IMR-90 (cell line): Measurements from ENCODE around the gene TUFM. TPM values are rescaled to one million over a fixed set of nuclear protein-coding genes. Genes with fewer than 3 reads are reported as not detected.

Experiments
- ATAC-seq: fragments of 200-7000 bp; cut with Tn5 transposase; 2 replicates; pipeline ENCODE4 v1.9.1; 2020; ENCODE audit warnings: low read depth, mild to moderate bottlenecking, moderate library complexity
- BruUV-seq: library from RNA; stranded (reverse); fragments of 400-500 nt; replicated peaks from 2 replicates; lab custom pipeline; 2021; lab: Mats Ljungman, UMichigan
- CTCF ChIA-PET: fragments of 300-600 bp; formaldehyde crosslinking; extraction: SDS; loops from one replicate; lab custom pipeline; 2021; ENCODE audit warnings: antibody characterized with exemption; lab: Yijun Ruan, JAX
- POLR2A ChIA-PET: fragments of 300-600 bp; sonication (Branson Sonifier 250); formaldehyde crosslinking; loops from one replicate; lab custom pipeline; 2022; ENCODE audit warnings: antibody characterized with exemption; ENCODE audit not compliant: unreplicated experiment; lab: Charles Lee
- DNase-seq: peaks from one replicate; pipeline ENCODE4 v3.0.0; 2013
- H2AFZ ChIP-seq: replicated peaks from 2 replicates; pipeline ENCODE3; 2013; ENCODE audit warnings: low read length, mild to moderate bottlenecking; ENCODE audit not compliant: poor library complexity
- H2AK5ac ChIP-seq: 2 replicates; pipeline ENCODE4 v1.6.1; 2013; ENCODE audit warnings: low read depth, low read length, inconsistent platforms
- H2AK9ac ChIP-seq: replicated peaks from 2 replicates; pipeline ENCODE3; 2013; ENCODE audit warnings: mild to moderate bottlenecking, low read depth, low read length, moderate library complexity; ENCODE audit not compliant: poor library complexity
- H2BK120ac ChIP-seq: 2 replicates; pipeline ENCODE4 v1.6.1; 2013; ENCODE audit warnings: low read depth, low read length, inconsistent platforms
- H2BK15ac ChIP-seq: 3 replicates; pipeline ENCODE4 v1.6.1; 2013; ENCODE audit warnings: low read depth, low read length, inconsistent platforms
- H2BK20ac ChIP-seq: 2 replicates; pipeline ENCODE4 v1.6.1; 2013; ENCODE audit warnings: low read depth, mild to moderate bottlenecking, inconsistent platforms, low read length, moderate library complexity
- H2BK5ac ChIP-seq: 2 replicates; pipeline ENCODE4 v1.6.1; 2013; ENCODE audit warnings: mild to moderate bottlenecking, low read depth, low read length, inconsistent platforms; ENCODE audit not compliant: poor library complexity, severe bottlenecking
- H3K14ac ChIP-seq: replicated peaks from 2 replicates; pipeline ENCODE4 v1.6.1; 2013; ENCODE audit warnings: low read depth, low read length, inconsistent platforms
- H3K18ac ChIP-seq: 2 replicates; pipeline ENCODE4 v1.6.1; 2013; ENCODE audit warnings: low read depth, low read length, control low read depth
- H3K23ac ChIP-seq: 2 replicates; pipeline ENCODE4 v1.6.1; 2013; ENCODE audit warnings: low read depth, low read length, inconsistent platforms
- H3K27ac ChIP-seq: 2 replicates; pipeline ENCODE4 v1.5.1; 2013; ENCODE audit warnings: mild to moderate bottlenecking, control low read depth, low read length; ENCODE audit not compliant: insufficient read depth
- H3K27me3 ChIP-seq: 2 replicates; pipeline ENCODE4 v1.6.1; 2013; ENCODE audit warnings: low read length; ENCODE audit not compliant: control insufficient read depth, insufficient read depth
- H3K36me3 ChIP-seq: 2 replicates; pipeline ENCODE4 v1.6.1; 2013; ENCODE audit warnings: low read length, mixed read lengths; ENCODE audit not compliant: control insufficient read depth, insufficient read depth
- H3K4ac ChIP-seq: 2 replicates; pipeline ENCODE4 v1.6.1; 2013; ENCODE audit warnings: low read depth, low read length, inconsistent platforms
- H3K4me1 ChIP-seq: 2 replicates; pipeline ENCODE4 v1.6.1; 2013; ENCODE audit warnings: low read length, mixed read lengths; ENCODE audit not compliant: control insufficient read depth, insufficient read depth
- H3K4me2 ChIP-seq: 2 replicates; pipeline ENCODE4 v1.6.1; 2013; ENCODE audit warnings: low read depth, mild to moderate bottlenecking, control low read depth, low read length, moderate library complexity
- H3K4me3 ChIP-seq: 2 replicates; pipeline ENCODE4 v1.5.1; 2013; ENCODE audit warnings: low read depth, mild to moderate bottlenecking, control low read depth, low read length, moderate library complexity; ENCODE audit not compliant: insufficient read depth
- H3K56ac ChIP-seq: 2 replicates; pipeline ENCODE4 v1.6.1; 2013; ENCODE audit warnings: low read length, inconsistent platforms; ENCODE audit not compliant: insufficient read depth; ENCODE audit errors: extremely low read depth
- H3K79me1 ChIP-seq, 2 experiments: 2 replicates each; pipeline ENCODE4 v1.6.1; 2013; ENCODE audit warnings: low read length in 2 of 2, inconsistent platforms in 1 of 2, low read depth in 1 of 2
- H3K9ac ChIP-seq: 2 replicates; pipeline ENCODE4 v1.6.1; 2013; ENCODE audit warnings: low read depth, low read length, control low read depth
- H3K9me1 ChIP-seq: 2 replicates; pipeline ENCODE4 v1.6.1; 2013; ENCODE audit warnings: low read length, inconsistent platforms; ENCODE audit not compliant: insufficient read depth
- H3K9me3 ChIP-seq: 2 replicates; pipeline ENCODE4 v1.6.1; 2013; ENCODE audit warnings: low read length; ENCODE audit not compliant: control insufficient read depth, insufficient read depth
- H4K20me1 ChIP-seq: 2 replicates; pipeline ENCODE4 v1.6.1; 2013; ENCODE audit warnings: low read length, inconsistent platforms; ENCODE audit not compliant: insufficient read depth
- H4K5ac ChIP-seq: 2 replicates; pipeline ENCODE4 v1.6.1; 2013; ENCODE audit warnings: mild to moderate bottlenecking, low read depth, low read length, control low read depth
- H4K8ac ChIP-seq, 2 experiments: 2 replicates each; pipeline ENCODE4 v1.6.1; 2013; ENCODE audit warnings: low read depth in 2 of 2, low read length in 2 of 2, control low read depth in 1 of 2, inconsistent platforms in 1 of 2
- H4K91ac ChIP-seq: 2 replicates; pipeline ENCODE4 v1.6.1; 2013; ENCODE audit warnings: low read depth, low read length, inconsistent platforms; ENCODE audit not compliant: insufficient read depth
- CEBPB ChIP-seq: IDR thresholded peaks from 2 replicates; pipeline ENCODE4 v1.6.1; 2012; ENCODE audit warnings: low read depth, low read length, improper control_type of control experiment
- FOS ChIP-seq: fragments of 150-350 bp; IDR thresholded peaks from 2 replicates; pipeline ENCODE4 v1.6.1; 2016; ENCODE audit warnings: low read depth, low read length
- MAFK ChIP-seq: IDR thresholded peaks from 2 replicates; pipeline ENCODE4 v1.6.1; 2012; ENCODE audit warnings: low read depth, low read length, improper control_type of control experiment
- MAZ ChIP-seq: IDR thresholded peaks from 2 replicates; pipeline ENCODE4 v1.6.1; 2012; ENCODE audit warnings: low read depth, mild to moderate bottlenecking, low read length, improper control_type of control experiment, moderate library complexity, borderline replicate concordance
- NFE2L2 ChIP-seq: fragments of 150-350 bp; IDR thresholded peaks from 2 replicates; pipeline ENCODE4 v1.6.1; 2016; ENCODE audit warnings: low read depth, mild to moderate bottlenecking, low read length
- WGBS, 2 experiments: methylation state at CpG; one replicate each; pipeline versions ENCODE4 v1.1.5 to v1.1.7; 2013; ENCODE audit warnings: missing lambda C conversion rate in 2 of 2; ENCODE audit not compliant: insufficient read length in 1 of 2; ENCODE audit errors: extremely low coverage in 2 of 2; 5-methylcytosine and 5-hydroxymethylcytosine counted together
- dilution Hi-C: fragments of 300-500 bp; cut with HindIII; formaldehyde crosslinking; loops from one replicate; pipeline ENCODE4 v1.14.3; 2018; ENCODE audit warnings: low sequenced_read_pairs; ENCODE audit not compliant: unreplicated experiment
- in situ Hi-C: fragments of 300-500 bp; cut with MboI; formaldehyde crosslinking; loops from 3 replicates; pipeline ENCODE4 v1.14.3; 2019; ENCODE audit warnings: low sequenced_read_pairs, inconsistent platforms, mixed read lengths
- intact Hi-C: fragments of 100-400 bp; cut with micrococcal nuclease; formaldehyde crosslinking; loops from 2 replicates; pipeline ENCODE4 v1.10.0; 2022
- polyA plus RNA-seq, 3 experiments: library from polyadenylated mRNA; depleted of rRNA; stranded (reverse); fragments of >200 nt; gene quantifications; 2 replicates each; pipeline ENCODE4 v1.2.3, GENCODE V29; 2012; ENCODE audit warnings: low replicate concordance in 1 of 3
- total RNA-seq: library from RNA; depleted of rRNA; stranded (reverse); fragments of >200 nt; gene quantifications from 2 replicates; pipeline ENCODE4 v1.2.3, GENCODE V29; 2012
- TF ChIP-seq, protein P1 (sequence below): conservative IDR thresholded peaks from 2 replicates; pipeline ENCODE4 v1.5.1; 2012; ENCODE audit warnings: mild to moderate bottlenecking, low read depth, low read length, improper control_type of control experiment
- TF ChIP-seq, protein P2 (sequence below): fragments of 150-350 bp; IDR thresholded peaks from 2 replicates; pipeline ENCODE4 v1.6.1; 2016; ENCODE audit warnings: low read depth, mild to moderate bottlenecking, low read length, moderate library complexity, borderline replicate concordance

TUFM gene
- total and polyA plus RNA-seq, 2 of the 4 experiments (the other 2 are of a cell fraction) = 80.3 to 126 TPM

DNA sequence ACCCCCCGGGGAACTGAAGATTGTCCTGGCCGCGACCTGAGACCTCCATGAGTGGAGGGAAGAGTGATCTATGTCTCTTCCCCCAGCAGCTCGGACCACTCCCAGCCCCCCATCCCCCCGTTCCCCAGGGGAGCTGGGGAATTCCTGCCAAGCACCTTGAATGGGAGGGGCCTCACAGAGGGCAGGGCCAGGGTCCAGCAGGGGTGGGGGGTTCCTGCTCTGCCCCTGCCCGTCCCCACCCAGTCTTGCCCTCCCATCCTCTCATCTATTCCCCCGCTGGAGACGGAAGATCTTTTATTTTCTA lies 9.4 kb downstream of the TUFM start:
- TF ChIP-seq FOS (no peak), NFE2L2 (no peak), MAFK (no peak), CEBPB (no peak), MAZ (no peak)
- TF ChIP-seq, protein P1, sequence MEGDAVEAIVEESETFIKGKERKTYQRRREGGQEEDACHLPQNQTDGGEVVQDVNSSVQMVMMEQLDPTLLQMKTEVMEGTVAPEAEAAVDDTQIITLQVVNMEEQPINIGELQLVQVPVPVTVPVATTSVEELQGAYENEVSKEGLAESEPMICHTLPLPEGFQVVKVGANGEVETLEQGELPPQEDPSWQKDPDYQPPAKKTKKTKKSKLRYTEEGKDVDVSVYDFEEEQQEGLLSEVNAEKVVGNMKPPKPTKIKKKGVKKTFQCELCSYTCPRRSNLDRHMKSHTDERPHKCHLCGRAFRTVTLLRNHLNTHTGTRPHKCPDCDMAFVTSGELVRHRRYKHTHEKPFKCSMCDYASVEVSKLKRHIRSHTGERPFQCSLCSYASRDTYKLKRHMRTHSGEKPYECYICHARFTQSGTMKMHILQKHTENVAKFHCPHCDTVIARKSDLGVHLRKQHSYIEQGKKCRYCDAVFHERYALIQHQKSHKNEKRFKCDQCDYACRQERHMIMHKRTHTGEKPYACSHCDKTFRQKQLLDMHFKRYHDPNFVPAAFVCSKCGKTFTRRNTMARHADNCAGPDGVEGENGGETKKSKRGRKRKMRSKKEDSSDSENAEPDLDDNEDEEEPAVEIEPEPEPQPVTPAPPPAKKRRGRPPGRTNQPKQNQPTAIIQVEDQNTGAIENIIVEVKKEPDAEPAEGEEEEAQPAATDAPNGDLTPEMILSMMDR = no peak
- TF ChIP-seq, protein P2, sequence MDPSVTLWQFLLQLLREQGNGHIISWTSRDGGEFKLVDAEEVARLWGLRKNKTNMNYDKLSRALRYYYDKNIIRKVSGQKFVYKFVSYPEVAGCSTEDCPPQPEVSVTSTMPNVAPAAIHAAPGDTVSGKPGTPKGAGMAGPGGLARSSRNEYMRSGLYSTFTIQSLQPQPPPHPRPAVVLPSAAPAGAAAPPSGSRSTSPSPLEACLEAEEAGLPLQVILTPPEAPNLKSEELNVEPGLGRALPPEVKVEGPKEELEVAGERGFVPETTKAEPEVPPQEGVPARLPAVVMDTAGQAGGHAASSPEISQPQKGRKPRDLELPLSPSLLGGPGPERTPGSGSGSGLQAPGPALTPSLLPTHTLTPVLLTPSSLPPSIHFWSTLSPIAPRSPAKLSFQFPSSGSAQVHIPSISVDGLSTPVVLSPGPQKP = no peak
- Histone ChIP-seq H3K36me3 (peaks cover 67% of the 10 kb centered on the region), H3K9me1 (no peaks in the 10 kb centered on the region), H3K18ac (no peak overlapping the region), H2BK15ac (no peak overlapping the region), H3K4me1 (no peaks in the 10 kb centered on the region), H3K27me3 (no peaks in the 10 kb centered on the region), H3K27ac (no peak overlapping the region), H2BK20ac (no peak overlapping the region), H3K4ac (no peak overlapping the region), H2AFZ (no peak overlapping the region), H2BK5ac (no peak overlapping the region), H4K5ac (no peak overlapping the region), H2AK9ac (peak overlapping the region; percentile 50), H2BK120ac (no peak overlapping the region), H3K9me3 (no peaks in the 10 kb centered on the region), H3K4me2 (no peak overlapping the region), H4K20me1 (peaks cover 35% of the 10 kb centered on the region; the same call in 1 of the 2 replicates), H3K56ac (no peak overlapping the region), H3K23ac (no peak overlapping the region), H3K14ac (no peak overlapping the region), H4K91ac (no peak overlapping the region), H3K9ac (no peak overlapping the region), H2AK5ac (no peak overlapping the region), H3K79me1 (peaks cover 12 to 30% of the 10 kb centered on the region in 2 experiments), H4K8ac (no peak overlapping the region), H3K4me3 (no peak overlapping the region)
- dilution Hi-C loops = no loop called here
- ATAC-seq = no peak
- WGBS, 2 experiments = 81% methylated on average over 3 of the region's 8 CpGs; no CpG with 5 or more reads in 1 of the 2 experiments
- in situ Hi-C loops = no loop called here
- BruUV-seq = no TSS peak
- CTCF ChIA-PET = no interaction called here
- POLR2A ChIA-PET = interaction anchor here (0.6 kb wide), 1 partner anchor 13 kb away, joined by 3 read pairs; no protein-coding TSS in a partner anchor
- no peak for DNase-seq
- intact Hi-C loops = no loop called here
